Cerebellar nuclear complex (tissue), 1 donor: ENCODE results near the gene AMOTL1.
"Not testable (repeated sequence)": the region's sequence is repeated elsewhere in the genome, so short reads cannot be mapped to it uniquely, and the experiment has no call there.

Experiments
- DNase-seq, 2 experiments: peaks; one replicate each; lab custom pipeline; 2025; lab: John Stamatoyannopoulos, UW

Gene AMOTL1

GRCh38 chr11:94791942-94792341 lies 23.8 kb downstream of the AMOTL1 start:
- not testable (repeated sequence) for DNase-seq

GRCh38 chr11:94792451-94792850 lies 24.3 kb downstream of the AMOTL1 start:
- DNase-seq, result no peak

GRCh38 chr11:94793002-94793401 lies 24.8 kb downstream of the AMOTL1 start:
- no peak for DNase-seq

- DNase-seq, result no peak
These were observed 25.7 kb downstream of the AMOTL1 start for GRCh38 chr11:94793822-94794221.

GRCh38 chr11:94794287-94795168 lies 26.4 kb downstream of the AMOTL1 start:
- no peak for DNase-seq

- no peak for DNase-seq
These were observed 27.5 kb downstream of the AMOTL1 start for GRCh38 chr11:94795476-94796189.

GRCh38 chr11:94796190-94796580 lies 28.0 kb downstream of the AMOTL1 start:
- no peak for DNase-seq

GRCh38 chr11:94796863-94797262 lies 28.7 kb downstream of the AMOTL1 start:
- DNase-seq, result no peak

GRCh38 chr11:94799726-94800125 lies 31.6 kb downstream of the AMOTL1 start:
- no peak for DNase-seq

GRCh38 chr11:94800414-94800813 lies 32.3 kb downstream of the AMOTL1 start:
- DNase-seq, result no peak

- no peak for DNase-seq
These were observed 33.8 kb downstream of the AMOTL1 start for GRCh38 chr11:94801866-94802460.

GRCh38 chr11:94802501-94802900 lies 34.3 kb downstream of the AMOTL1 start:
- no peak for DNase-seq

- no peak for DNase-seq
These were observed 35.3 kb downstream of the AMOTL1 start for GRCh38 chr11:94803491-94803890.

GRCh38 chr11:94804874-94805273 lies 36.7 kb downstream of the AMOTL1 start:
- no peak for DNase-seq

GRCh38 chr11:94806014-94806413 lies 37.9 kb downstream of the AMOTL1 start:
- DNase-seq, result no peak

- DNase-seq, result no peak
These were observed 38.3 kb downstream of the AMOTL1 start for GRCh38 chr11:94806419-94806818.

- DNase-seq, result no peak
These were observed 41.1 kb downstream of the AMOTL1 start for GRCh38 chr11:94809251-94809650.

- DNase-seq, result not testable (repeated sequence)
These were observed 44.9 kb downstream of the AMOTL1 start for GRCh38 chr11:94812724-94813720.

- DNase-seq, result no peak
These were observed 46.3 kb downstream of the AMOTL1 start for GRCh38 chr11:94814272-94814976.

GRCh38 chr11:94815705-94816344 lies 47.7 kb downstream of the AMOTL1 start:
- no peak for DNase-seq
